Left lung (tissue), 10 donors: Measurements from ENCODE around the gene SCRG1. TPM values are rescaled to one million over a fixed set of nuclear protein-coding genes. Genes with fewer than 3 reads are reported as not detected.

Source experiments
- ATAC-seq: fragments of 200-7000 bp; cut with Tn5 transposase; one replicate; pipeline ENCODE4 v1.9.1; 2020; ENCODE audit warnings: moderate library complexity
- DNase-seq, 4 donors: peaks; one replicate each; pipeline ENCODE4 v3.0.0-alpha.2; 2013 to 2020
- H3K27ac ChIP-seq, 2 donors: fragments of 200-600 bp; sonication (generic) in 1 of 2; one replicate each; pipeline versions ENCODE4 v1.5.0 to v1.8.0; 2020 to 2021
- H3K27me3 ChIP-seq, 2 donors: fragments of 200-600 bp; sonication (generic) in 1 of 2; one replicate each; pipeline versions ENCODE4 v1.5.0 to v1.8.0; 2020 to 2021
- H3K36me3 ChIP-seq, 2 donors: fragments of 200-600 bp; sonication (generic) in 1 of 2; one replicate each; pipeline versions ENCODE4 v1.5.0 to v1.8.0; 2020 to 2021
- H3K4me1 ChIP-seq, 2 donors: fragments of 200-600 bp; one replicate each; pipeline ENCODE4 v1.8.0; 2021
- H3K4me3 ChIP-seq, 2 donors: fragments of 200-600 bp; sonication (generic) in 1 of 2; one replicate each; pipeline versions ENCODE4 v1.5.0 to v1.8.0; 2020 to 2021; ENCODE audit warnings: mild to moderate bottlenecking in 1 of 2
- H3K9me3 ChIP-seq, 2 donors: fragments of 200-600 bp; sonication (generic) in 1 of 2; one replicate each; pipeline versions ENCODE4 v1.5.0 to v1.8.0; 2020 to 2021
- intact Hi-C, 2 donors: fragments of 100-400 bp; cut with DNase I; formaldehyde crosslinking; loops; one replicate each; pipeline versions ENCODE4 v1.11.2 to v1.14.2; 2022
- polyA plus RNA-seq, 6 donors: library from polyadenylated mRNA; unstranded; fragments of 120-200 nt; gene quantifications; one replicate each; pipeline ENCODE4 v1.2.1, GENCODE V29; 2013; ENCODE audit not compliant: insufficient read length in 6 of 6
- total RNA-seq, 2 donors: library from RNA; stranded (reverse); fragmentation: NEBNext Ultra II Directional; extraction: Animal tissue kit (Norgen Biotek cat#: 25700); gene quantifications; one replicate each; pipeline ENCODE4 v1.2.1, GENCODE V29; 2021
- TF ChIP-seq, protein P1 (sequence below), 2 donors: fragments of 200-600 bp; sonication (generic) in 1 of 2; IDR thresholded peaks; one replicate each; pipeline versions ENCODE4 v1.5.0 to v1.8.0; 2021; ENCODE audit warnings: antibody characterized with exemption in 2 of 2
- donor health status: DM: no; HTN: yes; CAD: no.
- donor health status: DM: no; HTN: no; CAD: no.

SCRG1 gene
- total and polyA plus RNA-seq, 8 donors: 0.36 to 0.85 (median 0.56) TPM

DNA sequence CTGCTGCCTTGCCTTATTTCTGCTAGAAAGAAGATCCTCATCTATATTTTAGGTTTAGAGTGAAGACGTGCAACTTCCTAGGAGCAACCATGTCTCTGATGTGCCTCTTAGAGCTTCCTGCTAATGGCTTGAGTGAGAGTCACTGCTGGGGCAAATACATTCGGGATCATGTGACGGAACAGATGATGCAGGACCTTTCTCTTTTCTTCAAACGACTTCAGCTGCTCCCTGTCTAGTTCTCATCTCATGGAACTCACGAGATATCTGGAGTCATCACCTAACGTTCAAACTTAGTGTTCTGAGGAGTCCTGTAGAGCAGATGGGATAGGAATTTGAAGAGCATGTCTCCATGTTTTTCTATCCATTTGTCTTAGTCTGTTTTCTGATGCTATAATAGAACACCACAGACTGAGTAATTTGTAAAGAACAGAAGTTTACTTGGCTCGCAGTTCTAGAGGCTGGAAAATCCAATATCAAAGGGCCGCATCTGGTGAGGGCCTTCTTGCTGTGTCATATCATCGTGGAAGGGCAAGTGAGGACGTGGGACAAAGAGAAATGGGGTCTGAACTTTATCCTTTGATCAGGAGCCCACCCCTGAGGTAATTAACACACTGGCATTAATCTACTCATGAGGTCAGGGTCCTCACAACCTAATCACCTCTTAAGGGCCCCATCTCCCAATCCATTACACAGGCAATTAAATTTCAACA, 43.5 kb upstream of the SCRG1 start:
- Histone ChIP-seq H3K27me3 (no peaks in the 10 kb centered on the region), H3K4me1 (no peaks in the 10 kb centered on the region), H3K4me3 (no peak overlapping the region), H3K36me3 (no peaks in the 10 kb centered on the region), H3K27ac (no peak overlapping the region), H3K9me3 (peaks cover 0 to 5% of the 10 kb centered on the region in 2 donors)
- intact Hi-C loops: no loop called here
- TF ChIP-seq, protein P1, sequence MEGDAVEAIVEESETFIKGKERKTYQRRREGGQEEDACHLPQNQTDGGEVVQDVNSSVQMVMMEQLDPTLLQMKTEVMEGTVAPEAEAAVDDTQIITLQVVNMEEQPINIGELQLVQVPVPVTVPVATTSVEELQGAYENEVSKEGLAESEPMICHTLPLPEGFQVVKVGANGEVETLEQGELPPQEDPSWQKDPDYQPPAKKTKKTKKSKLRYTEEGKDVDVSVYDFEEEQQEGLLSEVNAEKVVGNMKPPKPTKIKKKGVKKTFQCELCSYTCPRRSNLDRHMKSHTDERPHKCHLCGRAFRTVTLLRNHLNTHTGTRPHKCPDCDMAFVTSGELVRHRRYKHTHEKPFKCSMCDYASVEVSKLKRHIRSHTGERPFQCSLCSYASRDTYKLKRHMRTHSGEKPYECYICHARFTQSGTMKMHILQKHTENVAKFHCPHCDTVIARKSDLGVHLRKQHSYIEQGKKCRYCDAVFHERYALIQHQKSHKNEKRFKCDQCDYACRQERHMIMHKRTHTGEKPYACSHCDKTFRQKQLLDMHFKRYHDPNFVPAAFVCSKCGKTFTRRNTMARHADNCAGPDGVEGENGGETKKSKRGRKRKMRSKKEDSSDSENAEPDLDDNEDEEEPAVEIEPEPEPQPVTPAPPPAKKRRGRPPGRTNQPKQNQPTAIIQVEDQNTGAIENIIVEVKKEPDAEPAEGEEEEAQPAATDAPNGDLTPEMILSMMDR (IDR thresholded peaks at IDR 0.05): no peak
- no peak for ATAC-seq
- no peak for DNase-seq

DNA sequence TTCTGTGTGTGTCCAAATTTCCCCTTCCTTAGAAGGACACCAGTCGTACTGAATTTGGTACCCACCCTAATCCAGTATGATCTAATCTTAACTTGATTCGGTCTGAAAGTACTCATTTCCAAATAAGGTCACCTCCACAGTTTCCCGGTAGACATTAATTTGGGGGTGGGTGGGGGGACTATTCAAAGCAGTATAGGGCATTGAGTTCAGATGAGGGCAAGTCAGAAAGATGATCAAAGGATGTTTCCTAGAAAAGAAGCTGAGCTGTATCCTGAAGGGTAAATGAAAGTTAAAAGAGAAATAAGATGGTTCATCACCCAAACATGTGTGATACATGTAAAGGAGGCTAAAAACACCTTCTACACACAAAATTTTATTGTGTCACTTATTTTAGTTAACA, 42.0 kb upstream of the SCRG1 start:
- intact Hi-C loops: no loop called here
- Histone ChIP-seq H3K4me1 (no peaks in the 10 kb centered on the region), H3K9me3 (peaks cover 0 to 5% of the 10 kb centered on the region in 2 donors), H3K36me3 (no peaks in the 10 kb centered on the region), H3K4me3 (no peak overlapping the region), H3K27ac (no peak overlapping the region), H3K27me3 (no peaks in the 10 kb centered on the region)
- TF ChIP-seq, protein P1 (IDR thresholded peaks at IDR 0.05): no peak
- ATAC-seq (no peak), DNase-seq (no peak)

DNA sequence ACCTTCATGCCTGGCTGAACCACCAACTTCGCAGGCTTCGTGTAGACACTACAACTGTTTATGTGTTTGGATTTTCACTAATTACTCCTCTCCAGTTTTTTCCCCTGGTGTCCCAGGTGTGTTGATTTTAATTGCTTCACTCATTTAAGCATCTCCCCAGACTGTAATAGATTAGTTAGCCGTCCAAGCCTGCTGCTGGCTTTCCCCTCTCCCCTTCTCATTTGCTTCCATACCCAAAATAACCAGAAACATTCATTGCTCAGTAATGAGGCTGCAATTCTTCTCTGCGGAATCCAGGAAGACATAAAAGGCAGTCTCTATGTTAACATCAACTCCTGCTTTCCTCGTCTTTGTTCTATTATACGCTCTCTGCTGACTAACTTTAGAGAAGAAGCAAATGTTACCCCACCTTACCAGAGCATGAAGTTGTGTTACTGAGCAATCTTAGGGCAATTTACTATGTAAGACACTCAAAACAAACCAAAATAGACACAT, 37.9 kb upstream of the SCRG1 start:
- H3K36me3 ChIP-seq: no peaks in the 10 kb centered on the region
- H3K27me3 ChIP-seq: no peaks in the 10 kb centered on the region
- H3K4me3 ChIP-seq: no peak overlapping the region
- no peak overlapping the region for H3K27ac ChIP-seq
- peaks cover 0 to 5% of the 10 kb centered on the region in 2 donors for H3K9me3 ChIP-seq
- no peaks in the 10 kb centered on the region for H3K4me1 ChIP-seq
- ATAC-seq: no peak
- DNase-seq: no peak
- TF ChIP-seq, protein P1 (IDR thresholded peaks at IDR 0.05): no peak
- intact Hi-C loops: no loop called here

DNA sequence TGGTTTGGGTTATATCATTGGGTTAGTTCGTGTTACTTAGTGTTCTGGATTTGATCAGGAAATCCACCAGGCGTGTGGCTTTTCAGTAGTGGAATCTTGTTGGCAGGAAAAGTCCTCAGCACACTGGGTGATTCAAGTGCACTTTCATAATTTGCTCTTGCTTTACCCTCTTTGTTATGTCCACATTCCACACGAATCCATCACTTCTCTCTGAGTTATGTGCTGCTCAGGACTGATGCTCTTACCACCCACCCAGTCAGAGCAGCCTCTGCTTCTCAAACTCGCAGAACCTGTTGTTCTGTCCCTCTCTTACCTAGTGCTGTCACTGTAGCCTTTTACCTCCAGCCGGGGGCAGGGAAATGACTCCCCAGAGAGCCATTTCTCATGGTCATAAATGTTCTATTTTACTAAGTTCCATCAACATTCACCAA, 37.2 kb upstream of the SCRG1 start:
- DNase-seq: no peak
- H3K4me1 ChIP-seq: no peaks in the 10 kb centered on the region
- no peak overlapping the region for H3K27ac ChIP-seq

DNA sequence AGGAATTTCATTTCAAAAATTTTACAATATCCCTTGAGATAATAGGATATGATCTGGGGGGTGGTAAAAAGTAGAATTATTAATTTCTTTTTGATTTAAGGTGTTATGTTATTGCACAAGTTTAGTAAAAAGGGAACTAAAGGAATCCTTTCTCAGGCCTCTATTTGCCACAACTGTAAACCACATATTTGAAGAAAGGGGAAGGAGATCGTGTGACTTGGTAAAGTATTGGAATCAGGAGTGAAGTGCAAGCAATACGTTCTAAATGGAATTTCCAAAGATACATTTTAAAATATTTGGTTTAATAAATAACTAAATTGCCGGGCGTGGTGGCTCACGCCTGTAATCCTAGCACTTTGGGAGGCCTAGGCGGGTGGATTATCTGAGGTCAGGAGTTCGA, 35.3 kb upstream of the SCRG1 start:
- ATAC-seq: no peak

More for the DNA sequence above, 37.2 kb upstream of the SCRG1 start:
- no peaks in the 10 kb centered on the region for H3K36me3 ChIP-seq
- no peaks in the 10 kb centered on the region for H3K27me3 ChIP-seq
- intact Hi-C loops: no loop called here
- H3K4me3 ChIP-seq: no peak overlapping the region
- ATAC-seq: peak; percentile 40
- peaks cover 0 to 5% of the 10 kb centered on the region in 2 donors for H3K9me3 ChIP-seq
- TF ChIP-seq, protein P1 (IDR thresholded peaks at IDR 0.05): no peak

More for the DNA sequence above, 35.3 kb upstream of the SCRG1 start:
- H3K4me3 ChIP-seq: no peak overlapping the region
- H3K27me3 ChIP-seq: no peaks in the 10 kb centered on the region
- DNase-seq: no peak
- peaks cover 0 to 4% of the 10 kb centered on the region in 2 donors for H3K9me3 ChIP-seq
- no peaks in the 10 kb centered on the region for H3K4me1 ChIP-seq
- no peak overlapping the region for H3K27ac ChIP-seq
- intact Hi-C loops: no loop called here
- TF ChIP-seq, protein P1 (IDR thresholded peaks at IDR 0.05): no peak
- no peaks in the 10 kb centered on the region for H3K36me3 ChIP-seq
